Smooth muscle cell of the pulmonary artery (primary cell): Measurements from ENCODE around the gene RASL10A. TPM values are rescaled to one million over a fixed set of nuclear protein-coding genes. Genes with fewer than 3 reads are reported as not detected.

Experiments used
- total RNA-seq: library from RNA; depleted of rRNA; stranded (reverse); fragments of >200 nt; gene quantifications from 2 replicates; pipeline ENCODE4 v1.2.3, GENCODE V29; 2014

RASL10A gene
- not detected in 2 replicates for total RNA-seq

GRCh38 chr22:29315286-29316140, at the start of gene RASL10A:
TSS of gene RASL10A (minus strand) at chr22:29315697. CDS start at chr22:29315246, 451 bp downstream.

GRCh38 chr22:29306175-29306834, 9.2 kb downstream of the RASL10A start, which contains the start of gene GAS2L1:
TSS of gene GAS2L1 (plus strand) at chr22:29306650. CDS start at chr22:29308106, 1,456 bp downstream.

GRCh38 chr22:29267858-29268510, 47.5 kb downstream of the RASL10A start, which contains the start of the genes EWSR1 and RHBDD3:
TSS of gene EWSR1 (plus strand) at chr22:29268268. CDS start at chr22:29268337, 69 bp downstream.
TSS of gene RHBDD3 (minus strand) at chr22:29267981. CDS start at chr22:29265626, 2,355 bp downstream.

Other genes with a start within 250 kb of the RASL10A start
- 1.6 and 6.5 TPM in 2 replicates for gene KREMEN1, start 242.7 kb downstream of the RASL10A start, total RNA-seq
- gene EMID1, start 109.8 kb downstream of the RASL10A start, total RNA-seq, result not detected in 2 replicates
- 17.6 and 24.5 TPM in 2 replicates for gene RHBDD3, start 47.7 kb downstream of the RASL10A start, total RNA-seq
- gene EWSR1, start 47.4 kb downstream of the RASL10A start, total RNA-seq, result 102 and 105 TPM in 2 replicates
- 16.0 and 19.1 TPM in 2 replicates for gene GAS2L1, start 9.0 kb downstream of the RASL10A start, total RNA-seq
- 50.6 and 58.5 TPM in 2 replicates for gene AP1B1, start 72.9 kb upstream of the RASL10A start, total RNA-seq
- gene RFPL1, start 122.9 kb upstream of the RASL10A start, total RNA-seq, result not detected in 2 replicates
- gene NEFH, start 164.5 kb upstream of the RASL10A start, total RNA-seq, result 0.20 and 0.53 TPM in 2 replicates
- gene THOC5, start 238.1 kb upstream of the RASL10A start, total RNA-seq, result 39.4 and 62.9 TPM in 2 replicates